MCF 10A (cell line): Measurements from ENCODE around the gene ING5. TPM values are rescaled to one million over a fixed set of nuclear protein-coding genes. Genes with fewer than 3 reads are reported as not detected.

ENCODE experiments used
- BruUV-seq: library from RNA; stranded (reverse); fragments of 400-500 nt; replicated peaks from 2 replicates; lab custom pipeline; 2021; lab: Mats Ljungman, UMichigan
- CTCF ChIA-PET: fragments of 300-600 bp; sonication (Branson Sonifier 250); formaldehyde crosslinking; extraction: SDS; loops from one replicate; lab custom pipeline; 2021; ENCODE audit warnings: antibody characterized with exemption, inconsistent platforms; lab: Yijun Ruan, JAX
- POLR2A ChIA-PET: fragments of 300-600, 350-650 bp; sonication (Branson Sonifier 250); formaldehyde crosslinking; extraction: SDS; loops from one replicate; lab custom pipeline; 2020; ENCODE audit warnings: antibody characterized with exemption, inconsistent platforms; lab: Yijun Ruan, JAX
- DNase-seq: peaks from one replicate; pipeline ENCODE4 v3.0.0-alpha.2; 2018; ENCODE audit not compliant: unreplicated experiment
- H3K27ac Mint-ChIP-seq: one replicate; pipeline ENCODE4 v1.8.0; 2022; ENCODE audit warnings: mild to moderate bottlenecking, low read depth, mixed read lengths; ENCODE audit not compliant: unreplicated experiment
- H3K27me3 Mint-ChIP-seq: one replicate; pipeline ENCODE4 v1.8.0; 2022; ENCODE audit warnings: mixed read lengths; ENCODE audit not compliant: insufficient read depth, unreplicated experiment
- H3K36me3 Mint-ChIP-seq: one replicate; pipeline ENCODE4 v1.8.0; 2022; ENCODE audit warnings: mild to moderate bottlenecking, moderate library complexity, mixed read lengths; ENCODE audit not compliant: insufficient read depth, unreplicated experiment
- H3K4me1 Mint-ChIP-seq: one replicate; pipeline ENCODE4 v1.8.0; 2022; ENCODE audit warnings: mixed read lengths; ENCODE audit not compliant: insufficient read depth, unreplicated experiment
- H3K4me3 Mint-ChIP-seq: one replicate; pipeline ENCODE4 v1.8.0; 2022; ENCODE audit warnings: mild to moderate bottlenecking, moderate library complexity, mixed read lengths; ENCODE audit not compliant: unreplicated experiment
- H3K9me3 Mint-ChIP-seq: one replicate; pipeline ENCODE4 v1.8.0; 2022; ENCODE audit warnings: mixed read lengths; ENCODE audit not compliant: unreplicated experiment
- CTCF ChIP-seq: fragments of 200-600 bp; IDR thresholded peaks from one replicate; pipeline ENCODE4 v1.8.0; 2022; ENCODE audit warnings: antibody characterized with exemption, mild to moderate bottlenecking; ENCODE audit not compliant: unreplicated experiment
- intact Hi-C: fragments of 100-400 bp; cut with micrococcal nuclease; formaldehyde crosslinking; loops from 2 replicates; pipeline ENCODE4 v1.14.1; 2022
- total RNA-seq: library from RNA; stranded (reverse); gene quantifications from 2 replicates; pipeline ENCODE4 v1.2.3, GENCODE V29; 2022

Gene ING5
- total RNA-seq, 1 experiment from 2014 or later, result 35.5 TPM

- BruUV-seq, result no TSS peak
- Mint-ChIP-seq H3K27me3 (no peaks in the 10 kb centered on the region), H3K27ac (no peak overlapping the region), H3K4me1 (no peaks in the 10 kb centered on the region), H3K36me3 (peaks cover 38% of the 10 kb centered on the region), H3K4me3 (no peak overlapping the region), H3K9me3 (peaks cover 8% of the 10 kb centered on the region)
- intact Hi-C loops, result no loop called here
- ChIA-PET POLR2A (no interaction called here), CTCF (interaction anchor here (0.7 kb wide), 1 partner anchor 9 kb away, joined by 3 read pairs; no protein-coding TSS in a partner anchor)
- no peak for TF ChIP-seq CTCF
- DNase-seq, result no peak
Observed at GRCh38 chr2:241748468-241749256, 46.8 kb downstream of the ING5 start.

- CTCF ChIA-PET, result interaction anchor here (0.8 kb wide), 1 partner anchor 128 kb away, joined by 3 read pairs; no protein-coding TSS in a partner anchor
- DNase-seq, result no peak
- peaks cover 8% of the 10 kb centered on the region for H3K9me3 Mint-ChIP-seq
- no peaks in the 10 kb centered on the region for H3K27me3 Mint-ChIP-seq
- no TSS peak for BruUV-seq
- H3K4me3 Mint-ChIP-seq, result no peak overlapping the region
- peaks cover 52% of the 10 kb centered on the region for H3K36me3 Mint-ChIP-seq
- intact Hi-C loops, result no loop called here
- no peaks in the 10 kb centered on the region for H3K4me1 Mint-ChIP-seq
- H3K27ac Mint-ChIP-seq, result peak overlapping the region; percentile 30
- POLR2A ChIA-PET, result no interaction called here
- no peak for TF ChIP-seq CTCF
Observed at GRCh38 chr2:241750076-241750840, 48.4 kb downstream of the ING5 start.

DNA sequence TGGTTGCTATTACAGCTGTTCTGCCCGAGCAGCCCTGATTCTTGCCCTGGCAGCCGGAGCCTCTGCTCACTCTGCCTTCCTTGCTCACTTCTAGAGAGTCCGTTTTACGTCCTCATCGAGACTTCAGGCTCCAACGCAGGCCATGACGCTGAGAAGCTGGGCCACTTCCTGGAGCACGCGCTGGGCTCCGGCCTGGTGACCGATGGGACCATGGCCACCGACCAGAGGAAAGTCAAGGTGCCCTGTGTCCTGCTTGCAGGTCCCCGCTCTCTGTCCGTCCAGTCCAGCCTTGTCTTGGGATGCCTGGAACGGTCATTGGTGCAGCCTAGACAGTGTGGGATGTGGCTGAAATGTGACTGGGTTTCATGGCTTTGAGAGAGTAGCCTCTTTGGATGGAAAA, 49.3 kb downstream of the ING5 start:
- no peaks in the 10 kb centered on the region for H3K4me1 Mint-ChIP-seq
- intact Hi-C loops, result no loop called here
- no peak for DNase-seq
- POLR2A ChIA-PET, result no interaction called here
- no peak for TF ChIP-seq CTCF
- no peak overlapping the region for H3K4me3 Mint-ChIP-seq
- peaks cover 51% of the 10 kb centered on the region for H3K36me3 Mint-ChIP-seq
- CTCF ChIA-PET, result interaction anchor here (0.8 kb wide), 1 partner anchor 127 kb away, joined by 3 read pairs; no protein-coding TSS in a partner anchor
- no TSS peak for BruUV-seq
- H3K27me3 Mint-ChIP-seq, result no peaks in the 10 kb centered on the region
- peaks cover 3% of the 10 kb centered on the region for H3K9me3 Mint-ChIP-seq
- H3K27ac Mint-ChIP-seq, result no peak overlapping the region

DNA sequence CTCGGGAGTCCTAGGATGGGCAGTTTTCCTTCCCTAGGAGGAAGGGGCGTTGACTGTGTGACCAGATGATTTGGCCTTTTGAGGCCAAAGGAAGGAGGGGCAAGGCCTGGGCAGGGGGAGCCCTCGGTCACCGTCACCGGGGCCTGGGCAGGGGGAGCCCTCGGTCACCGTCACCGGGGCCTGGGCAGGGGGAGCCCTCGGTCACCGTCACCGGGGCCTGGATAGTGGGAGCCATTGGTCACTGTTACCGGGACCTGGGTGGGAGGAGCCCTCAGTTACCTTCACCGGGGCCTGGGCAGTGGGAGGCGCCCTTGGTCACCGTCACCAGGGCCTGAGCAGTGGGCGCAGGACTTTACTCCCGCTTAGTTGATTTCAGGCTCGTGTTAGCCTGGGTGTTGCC, 49.9 kb downstream of the ING5 start:
- CTCF ChIA-PET, result no interaction called here
- no peak for DNase-seq
- H3K9me3 Mint-ChIP-seq, result no peaks in the 10 kb centered on the region
- POLR2A ChIA-PET, result interaction anchor here (0.6 kb wide), 1 partner anchor 46 kb away, joined by 3 read pairs; no protein-coding TSS in a partner anchor
- peaks cover 52% of the 10 kb centered on the region for H3K36me3 Mint-ChIP-seq
- no peaks in the 10 kb centered on the region for H3K27me3 Mint-ChIP-seq
- no TSS peak for BruUV-seq
- intact Hi-C loops, result no loop called here
- H3K4me3 Mint-ChIP-seq, result no peak overlapping the region
- no peaks in the 10 kb centered on the region for H3K4me1 Mint-ChIP-seq
- H3K27ac Mint-ChIP-seq, result no peak overlapping the region
- TF ChIP-seq CTCF, result no peak
